GM18909 (cell line): ENCODE measurements around the gene MPV17L2.

Experiments
- ATAC-seq: cut with Tn5 transposase; IDR thresholded peaks from one replicate; pipeline ENCODE4 v1.9.1; 2021; ENCODE audit warnings: mild to moderate bottlenecking; ENCODE audit not compliant: unreplicated experiment, poor library complexity

The MPV17L2 gene

DNA sequence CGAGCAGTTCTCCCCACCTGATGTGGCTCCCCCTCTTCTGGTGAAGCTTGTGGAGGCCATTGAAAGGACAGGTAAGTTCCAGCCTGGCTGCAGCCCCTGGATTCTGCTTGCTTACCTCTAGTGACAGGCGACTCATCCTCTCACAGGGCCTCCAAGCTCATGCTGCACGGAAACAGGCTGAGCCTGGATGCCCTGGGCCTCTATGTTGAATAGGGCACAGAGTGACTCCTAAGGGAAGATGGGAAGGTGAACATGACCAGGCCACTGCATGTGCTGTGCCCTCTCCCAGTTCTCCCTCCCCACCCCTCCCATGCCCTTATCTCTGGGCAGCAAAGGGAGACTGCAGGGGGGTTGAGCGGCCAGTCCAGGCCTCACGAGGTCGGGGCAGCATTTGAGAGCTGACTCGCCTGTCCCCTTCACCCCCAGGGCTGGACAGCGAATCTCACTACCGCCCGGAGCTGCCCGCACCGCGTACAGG, 32.5 kb upstream of the MPV17L2 start:
- ATAC-seq = no peak

DNA sequence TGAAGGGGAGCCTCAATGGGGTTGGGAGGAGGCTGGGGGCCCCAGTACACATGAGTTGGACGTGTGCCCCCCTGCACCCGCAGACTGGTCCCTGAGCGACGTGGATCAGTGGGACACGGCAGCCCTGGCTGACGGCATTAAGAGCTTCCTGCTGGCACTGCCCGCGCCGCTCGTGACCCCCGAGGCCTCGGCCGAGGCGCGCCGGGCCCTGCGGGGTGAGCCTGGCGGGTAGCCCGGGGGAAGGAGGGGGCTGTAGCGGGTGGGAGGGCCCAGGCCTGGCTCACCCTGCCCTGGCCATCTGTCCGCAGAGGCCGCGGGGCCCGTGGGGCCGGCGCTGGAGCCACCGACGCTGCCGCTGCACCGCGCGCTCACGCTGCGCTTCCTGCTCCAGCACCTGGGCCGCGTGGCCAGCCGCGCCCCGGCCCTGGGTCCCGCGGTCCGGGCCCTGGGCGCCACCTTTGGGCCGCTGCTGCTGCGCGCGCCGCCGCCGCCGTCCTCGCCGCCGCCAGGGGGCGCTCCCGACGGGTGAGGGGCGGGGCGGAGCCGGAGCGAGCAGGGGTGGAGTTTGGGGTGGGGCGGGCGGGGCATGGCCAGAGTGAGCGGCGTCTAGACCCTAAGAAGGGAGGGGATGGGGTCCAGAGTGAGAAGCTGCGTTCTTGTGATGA, 31.9 kb upstream of the MPV17L2 start:
- ATAC-seq = peak; percentile 71

- ATAC-seq = peak; percentile 27
These were observed 31.4 kb upstream of the MPV17L2 start for GRCh38 chr19:18161636-18162002.

- no peak for ATAC-seq
These were observed 28.9 kb upstream of the MPV17L2 start for GRCh38 chr19:18164072-18164471.

GRCh38 chr19:18165794-18166544, 27.0 kb upstream of the MPV17L2 start:
- ATAC-seq = no peak

DNA sequence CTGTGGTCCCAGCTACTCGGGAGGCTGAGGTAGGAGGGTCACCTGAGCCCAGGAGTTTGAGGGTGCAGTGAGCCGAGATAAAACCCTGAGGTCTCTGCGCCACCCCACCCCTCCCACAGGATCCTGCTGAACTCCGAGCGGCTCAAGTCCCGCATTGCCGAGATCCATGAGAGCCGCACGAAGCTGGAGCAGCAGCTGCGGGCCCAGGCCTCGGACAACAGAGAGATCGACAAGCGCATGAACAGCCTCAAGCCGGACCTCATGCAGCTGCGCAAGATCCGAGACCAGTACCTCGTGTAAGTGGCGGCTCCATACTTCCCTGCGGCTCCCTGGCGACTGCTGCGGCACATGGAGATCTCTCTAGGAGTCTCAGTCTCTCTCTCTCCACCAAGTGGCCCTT, 26.0 kb upstream of the MPV17L2 start:
- no peak for ATAC-seq

- no peak for ATAC-seq
These were observed 24.9 kb upstream of the MPV17L2 start for GRCh38 chr19:18167975-18168645.

DNA sequence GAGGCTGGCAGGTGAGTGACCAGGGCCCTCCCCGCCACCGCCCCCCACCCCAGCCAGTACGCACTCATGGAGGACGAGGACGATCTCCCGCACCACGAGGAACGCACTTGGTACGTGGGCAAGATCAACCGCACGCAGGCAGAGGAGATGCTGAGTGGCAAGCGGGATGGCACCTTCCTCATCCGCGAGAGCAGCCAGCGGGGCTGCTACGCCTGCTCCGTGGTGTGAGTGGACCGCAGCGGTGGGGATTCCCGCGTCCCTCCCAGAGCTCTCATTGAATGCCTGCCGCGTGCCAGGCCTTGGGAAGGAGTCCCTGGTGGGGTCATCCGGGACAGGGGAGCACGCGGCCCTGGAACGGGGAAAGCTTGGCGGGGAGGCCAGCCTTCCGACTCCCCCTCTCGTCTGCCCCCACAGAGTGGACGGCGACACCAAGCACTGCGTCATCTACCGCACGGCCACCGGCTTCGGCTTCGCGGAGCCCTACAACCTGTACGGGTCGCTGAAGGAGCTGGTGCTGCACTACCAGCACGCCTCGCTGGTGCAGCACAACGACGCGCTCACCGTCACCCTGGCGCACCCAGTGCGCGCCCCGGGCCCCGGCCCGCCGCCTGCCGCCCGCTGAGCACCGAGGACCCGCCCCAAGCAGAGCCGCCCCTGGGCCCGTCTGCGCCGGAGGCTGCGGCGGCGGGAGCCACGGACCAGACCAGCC, 24.2 kb upstream of the MPV17L2 start:
- ATAC-seq = no peak

GRCh38 chr19:18170714-18171255, 22.2 kb upstream of the MPV17L2 start:
- ATAC-seq = no peak

- ATAC-seq = no peak
These were observed 21.3 kb upstream of the MPV17L2 start for GRCh38 chr19:18171605-18172327.

- ATAC-seq = no peak
These were observed 20.5 kb upstream of the MPV17L2 start for GRCh38 chr19:18172331-18173053.

GRCh38 chr19:18173054-18173571, 19.9 kb upstream of the MPV17L2 start:
- peak; percentile 35 for ATAC-seq

DNA sequence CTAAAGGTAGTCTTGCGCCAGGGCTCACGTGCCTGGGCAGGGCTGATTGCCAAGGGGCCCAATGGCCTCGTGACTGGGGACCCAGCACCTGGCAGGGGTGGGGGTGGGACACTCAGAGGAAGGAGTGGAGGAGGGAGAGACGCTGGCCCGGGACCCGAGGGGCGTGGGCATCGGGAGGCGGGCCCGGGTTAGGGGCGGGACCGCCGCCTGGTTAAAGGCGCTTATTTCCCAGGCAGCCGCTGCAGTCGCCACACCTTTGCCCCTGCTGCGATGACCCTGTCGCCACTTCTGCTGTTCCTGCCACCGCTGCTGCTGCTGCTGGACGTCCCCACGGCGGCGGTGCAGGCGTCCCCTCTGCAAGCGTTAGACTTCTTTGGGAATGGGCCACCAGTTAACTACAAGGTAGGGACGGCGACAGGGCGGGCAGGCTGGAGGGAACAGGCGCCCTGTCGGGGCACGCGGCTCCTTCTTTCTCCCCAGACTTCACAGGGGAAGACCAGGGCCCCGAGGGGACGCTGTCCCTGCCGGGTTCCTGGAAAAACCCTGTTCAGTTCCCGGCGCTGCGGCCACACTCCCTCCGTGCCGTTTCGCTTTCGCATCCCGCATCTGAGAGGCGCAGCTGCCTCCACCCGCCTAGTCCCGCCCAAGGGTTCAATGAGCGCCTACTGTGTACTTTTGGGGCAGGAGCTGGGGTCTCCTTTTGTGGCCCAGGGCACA, 19.3 kb upstream of the MPV17L2 start, which contains the start of gene IFI30:
Gene IFI30, plus strand, starts transcription at position 242 of the 717 bp plus-strand sequence. Its CDS starts 29 bp downstream, at position 271.
- peak; percentile 49 for ATAC-seq

DNA sequence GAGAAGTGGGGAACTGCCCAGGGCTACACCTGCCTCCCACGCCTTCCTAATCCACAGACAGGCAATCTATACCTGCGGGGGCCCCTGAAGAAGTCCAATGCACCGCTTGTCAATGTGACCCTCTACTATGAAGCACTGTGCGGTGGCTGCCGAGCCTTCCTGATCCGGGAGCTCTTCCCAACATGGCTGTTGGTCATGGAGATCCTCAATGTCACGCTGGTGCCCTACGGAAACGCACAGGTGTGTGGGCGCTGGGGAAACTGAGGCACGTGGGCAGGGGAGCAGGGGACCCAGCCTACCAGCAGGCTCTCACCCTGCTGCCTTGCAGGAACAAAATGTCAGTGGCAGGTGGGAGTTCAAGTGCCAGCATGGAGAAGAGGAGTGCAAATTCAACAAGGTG, 18.0 kb upstream of the MPV17L2 start:
- no peak for ATAC-seq

DNA sequence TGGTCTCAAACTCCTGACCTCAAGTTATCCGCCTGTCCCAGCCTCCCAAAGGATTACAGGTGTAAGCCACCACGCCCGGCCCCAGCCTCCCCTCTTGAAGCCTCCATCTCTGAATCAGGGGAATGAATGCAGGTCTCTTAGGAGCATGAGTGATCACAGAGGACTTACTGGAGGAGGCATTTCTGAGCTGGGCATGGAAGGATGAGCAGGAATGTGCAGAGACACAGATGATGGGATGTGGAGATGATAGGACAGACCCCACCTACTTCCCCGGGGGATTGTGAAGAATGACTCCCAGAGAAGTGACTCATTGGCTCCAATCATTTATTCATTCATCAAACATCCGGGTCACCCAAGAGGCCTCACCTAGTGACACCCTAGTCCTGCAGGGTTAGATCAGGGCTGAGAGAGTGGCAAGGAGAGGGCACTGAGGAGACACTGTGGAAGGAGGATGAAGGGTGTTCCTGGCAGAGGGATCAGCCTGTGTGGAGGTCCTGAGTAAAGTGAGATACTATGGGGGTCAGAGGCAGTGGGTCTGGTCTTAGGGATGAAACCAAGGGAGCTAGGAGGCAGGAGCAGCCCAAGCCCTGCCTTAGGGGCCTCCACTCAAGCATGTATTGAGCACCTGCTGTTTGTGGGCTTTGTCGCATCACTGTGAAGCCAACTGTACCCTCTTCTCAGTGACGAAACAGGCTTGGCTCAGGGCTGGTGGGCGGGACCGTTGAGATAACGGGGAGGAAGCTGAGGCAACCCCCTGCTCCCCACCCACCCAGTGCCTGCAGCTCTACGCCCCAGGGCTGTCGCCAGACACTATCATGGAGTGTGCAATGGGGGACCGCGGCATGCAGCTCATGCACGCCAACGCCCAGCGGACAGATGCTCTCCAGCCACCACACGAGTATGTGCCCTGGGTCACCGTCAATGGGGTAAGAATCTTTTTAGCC, 16.4 kb upstream of the MPV17L2 start:
- no peak for ATAC-seq

DNA sequence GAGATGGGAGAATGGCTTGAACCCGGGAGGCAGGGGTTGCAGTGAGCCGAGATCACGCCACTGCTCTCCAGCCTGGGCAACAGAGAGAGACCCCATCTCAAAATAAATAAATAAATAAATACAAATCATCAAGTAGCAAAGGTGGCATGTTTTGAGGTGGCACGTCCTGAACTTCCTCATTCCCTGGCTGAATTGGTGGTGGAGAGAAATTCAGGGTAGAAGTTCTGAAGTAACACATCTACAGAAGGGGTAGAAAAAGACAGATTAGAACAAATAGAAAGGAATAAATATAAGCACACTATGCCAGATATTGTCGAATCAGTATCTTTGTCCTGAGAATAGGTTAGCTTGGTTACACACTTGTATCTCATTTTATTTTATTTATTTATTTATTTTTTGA, 13.1 kb upstream of the MPV17L2 start:
- no peak for ATAC-seq

GRCh38 chr19:18183529-18183928, 9.5 kb upstream of the MPV17L2 start:
- no peak for ATAC-seq
